Neuron (in vitro differentiated cells): ENCODE data around the gene ALG1L2.
"Not testable (repeated sequence)": the region's sequence is repeated elsewhere in the genome, so short reads cannot be mapped to it uniquely, and the experiment has no call there.

Source experiments
- H2AFZ ChIP-seq: one replicate; pipeline ENCODE4 v1.6.1; 2013; ENCODE audit warnings: low read depth, mild to moderate bottlenecking, inconsistent platforms, low read length, moderate library complexity
- H3K27me3 ChIP-seq: one replicate; pipeline ENCODE4 v1.6.1; 2013; ENCODE audit warnings: low read length; ENCODE audit not compliant: insufficient read depth
- H3K36me3 ChIP-seq: one replicate; pipeline ENCODE4 v1.6.1; 2013; ENCODE audit warnings: low read length; ENCODE audit not compliant: insufficient read depth
- H3K4me1 ChIP-seq: one replicate; pipeline ENCODE4 v1.6.1; 2013; ENCODE audit warnings: low read length; ENCODE audit not compliant: insufficient read depth
- H3K4me3 ChIP-seq: 2 replicates; pipeline ENCODE4 v1.5.1; 2013; ENCODE audit warnings: mild to moderate bottlenecking, low read length, moderate library complexity
- H3K9me3 ChIP-seq: one replicate; pipeline ENCODE4 v1.6.1; 2013; ENCODE audit warnings: low read length

Gene ALG1L2

GRCh38 chr3:130098639-130099385 is 17.2 kb downstream of the ALG1L2 start:
- H3K27me3 ChIP-seq, H3K4me3 ChIP-seq, H3K4me1 ChIP-seq, H3K9me3 ChIP-seq, H2AFZ ChIP-seq, H3K36me3 ChIP-seq: not testable (repeated sequence)

GRCh38 chr3:130102545-130102944 is 20.9 kb downstream of the ALG1L2 start:
- H2AFZ ChIP-seq, H3K36me3 ChIP-seq, H3K4me3 ChIP-seq, H3K9me3 ChIP-seq, H3K4me1 ChIP-seq, H3K27me3 ChIP-seq: not testable (repeated sequence)

DNA sequence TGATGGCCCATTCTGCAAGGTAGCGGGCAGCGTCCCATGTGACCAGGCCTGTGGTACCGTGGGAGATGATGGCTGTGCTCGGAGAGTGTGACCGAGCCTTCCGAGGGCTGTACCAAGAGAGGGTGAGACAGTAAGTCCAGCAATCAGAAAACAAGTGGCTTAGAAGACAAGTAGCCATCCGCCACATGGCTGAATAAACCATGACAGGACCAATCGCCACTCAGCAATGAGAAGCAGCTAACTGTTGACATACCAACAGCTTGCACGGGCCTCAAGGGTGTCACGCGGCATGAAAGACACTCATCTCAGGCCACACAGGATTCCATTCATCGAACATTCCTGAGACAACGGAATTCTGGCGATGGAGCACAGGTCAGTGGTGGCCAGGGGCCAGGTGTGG is 22.6 kb downstream of the ALG1L2 start:
- H3K36me3 ChIP-seq, H3K4me3 ChIP-seq, H2AFZ ChIP-seq, H3K4me1 ChIP-seq, H3K27me3 ChIP-seq, H3K9me3 ChIP-seq: not testable (repeated sequence)

GRCh38 chr3:130107333-130107995 is 25.8 kb downstream of the ALG1L2 start:
- H3K27me3 ChIP-seq, H2AFZ ChIP-seq, H3K36me3 ChIP-seq, H3K9me3 ChIP-seq, H3K4me3 ChIP-seq, H3K4me1 ChIP-seq: not testable (repeated sequence)

DNA sequence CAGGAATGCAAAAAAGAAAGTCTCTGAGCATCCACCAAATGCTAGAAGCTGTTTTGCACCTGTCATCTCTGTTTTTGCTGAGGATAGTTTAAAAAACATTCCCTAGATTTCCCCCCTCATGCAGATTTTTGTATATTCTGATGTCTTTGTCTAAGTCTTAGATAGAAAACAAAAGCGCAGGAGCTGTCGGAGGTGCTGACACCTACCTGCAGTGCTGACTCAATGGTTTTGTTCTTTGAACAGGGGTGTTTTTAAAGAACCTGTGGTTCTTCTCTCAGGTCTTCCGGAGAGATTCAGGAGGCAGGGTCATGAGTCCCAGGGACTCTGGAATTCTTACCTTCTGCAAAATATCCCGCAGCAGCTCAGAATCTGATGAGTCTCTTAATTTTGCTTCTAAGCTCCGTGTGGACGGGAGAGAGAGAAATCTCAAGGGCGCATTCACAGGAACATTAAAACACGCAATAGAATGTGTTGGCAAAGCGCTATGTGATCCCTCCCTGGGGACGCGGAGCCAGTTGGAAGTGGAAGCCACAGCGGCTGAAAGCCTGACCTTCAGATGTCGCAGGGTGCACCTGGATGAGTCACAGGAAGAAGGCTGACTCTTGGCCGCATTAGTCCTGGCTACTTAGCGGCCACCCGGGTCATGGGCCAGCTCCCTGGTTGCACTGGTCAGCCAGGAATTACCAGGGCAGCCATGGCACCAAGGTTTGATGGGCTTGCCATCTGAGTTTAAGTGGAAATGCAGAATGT is 27.4 kb downstream of the ALG1L2 start:
- H3K27me3 ChIP-seq, H3K36me3 ChIP-seq, H3K4me3 ChIP-seq, H2AFZ ChIP-seq, H3K4me1 ChIP-seq, H3K9me3 ChIP-seq: not testable (repeated sequence)

DNA sequence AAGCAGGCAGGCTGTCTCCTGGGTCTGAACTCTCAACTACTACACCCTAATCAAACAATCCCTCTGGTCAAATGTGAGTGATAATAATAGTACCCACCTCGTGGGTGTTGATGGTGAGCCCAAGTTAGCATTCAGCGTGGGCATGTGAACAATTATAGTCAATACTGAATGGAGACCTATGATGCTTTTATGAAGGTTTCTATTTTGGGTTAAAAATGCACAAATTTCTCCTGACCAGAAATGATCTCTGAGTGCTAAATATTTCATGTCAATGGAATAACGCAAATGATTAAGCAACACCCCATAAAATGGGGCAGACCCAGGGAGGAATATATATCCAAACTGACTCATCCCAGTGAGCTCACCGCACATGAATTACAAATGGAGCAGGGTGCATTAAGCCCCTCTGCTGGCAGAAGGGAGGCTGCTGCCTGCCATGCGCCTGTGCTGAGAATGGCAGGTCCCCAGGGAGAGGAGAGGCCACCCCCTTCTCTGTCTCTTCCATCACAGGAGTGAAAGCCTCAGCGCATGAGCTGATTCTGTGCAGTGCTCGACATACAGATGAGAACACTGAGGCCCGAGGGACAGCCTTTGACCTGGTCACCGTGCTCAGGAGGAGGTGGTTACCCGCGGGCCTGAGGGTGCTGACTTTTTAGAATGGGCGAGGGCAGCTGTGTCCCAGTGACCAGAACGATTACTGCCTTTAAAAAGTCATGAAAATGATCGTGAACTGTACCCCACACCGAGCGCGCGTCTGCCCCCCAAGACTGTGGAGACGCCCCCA is 28.9 kb downstream of the ALG1L2 start:
- H3K27me3 ChIP-seq, H3K36me3 ChIP-seq, H3K4me1 ChIP-seq, H3K9me3 ChIP-seq: not testable (repeated sequence)
- peak overlapping the region; percentile 81 for H2AFZ ChIP-seq
- peak overlapping the region; percentile 86 for H3K4me3 ChIP-seq

GRCh38 chr3:130111185-130111864 is 29.7 kb downstream of the ALG1L2 start:
- H3K4me3 ChIP-seq: peak overlapping the region; percentile 86
- H3K4me1 ChIP-seq: peaks cover 4% of the 10 kb centered on the region
- H2AFZ ChIP-seq: peak overlapping the region; percentile 81
- H3K27me3 ChIP-seq: no peaks in the 10 kb centered on the region
- H3K9me3 ChIP-seq: no peaks in the 10 kb centered on the region
- no peaks in the 10 kb centered on the region for H3K36me3 ChIP-seq

- H3K9me3 ChIP-seq, H3K36me3 ChIP-seq, H3K27me3 ChIP-seq, H3K4me1 ChIP-seq: not testable (repeated sequence)
- peak overlapping the region; percentile 100 for H3K4me3 ChIP-seq
- H2AFZ ChIP-seq: peak overlapping the region; percentile 86
Observed at GRCh38 chr3:130111865-130112747, 30.5 kb downstream of the ALG1L2 start.

GRCh38 chr3:130112748-130113073 is 31.1 kb downstream of the ALG1L2 start:
- Histone ChIP-seq H3K4me3 (peak overlapping the region; percentile 100), H2AFZ (peak overlapping the region; percentile 86)
- H3K27me3 ChIP-seq, H3K4me1 ChIP-seq, H3K36me3 ChIP-seq, H3K9me3 ChIP-seq: not testable (repeated sequence)

GRCh38 chr3:130115400-130115799 is 33.8 kb downstream of the ALG1L2 start:
- H3K4me1 ChIP-seq, H3K36me3 ChIP-seq, H2AFZ ChIP-seq, H3K27me3 ChIP-seq, H3K9me3 ChIP-seq, H3K4me3 ChIP-seq: not testable (repeated sequence)

DNA sequence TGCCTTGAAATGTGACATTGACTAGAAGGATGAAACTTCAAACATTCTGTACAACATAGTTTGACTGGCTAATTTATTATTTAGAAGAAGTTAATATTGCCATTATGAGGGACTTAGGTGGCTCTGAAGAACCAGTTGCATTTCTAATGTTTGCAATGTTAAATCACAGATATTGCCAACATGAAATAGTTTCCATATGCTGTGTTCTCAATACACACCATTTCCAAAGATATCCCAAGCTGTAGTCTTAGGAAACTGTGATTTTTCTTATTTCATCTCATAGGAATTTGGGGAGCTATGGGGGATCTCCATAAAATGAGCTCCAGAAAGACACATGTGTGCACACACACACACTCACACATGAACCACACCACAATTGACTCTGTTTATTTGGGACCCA is 36.3 kb downstream of the ALG1L2 start:
- H3K4me3 ChIP-seq: no peak overlapping the region
- no peak overlapping the region for H2AFZ ChIP-seq
- no peaks in the 10 kb centered on the region for H3K27me3 ChIP-seq
- no peaks in the 10 kb centered on the region for H3K36me3 ChIP-seq
- H3K4me1 ChIP-seq: no peaks in the 10 kb centered on the region
- H3K9me3 ChIP-seq: no peaks in the 10 kb centered on the region

- not testable (repeated sequence) for H3K9me3 ChIP-seq, H3K4me1 ChIP-seq, H3K36me3 ChIP-seq, H2AFZ ChIP-seq, H3K4me3 ChIP-seq, H3K27me3 ChIP-seq
Observed at GRCh38 chr3:130119824-130120223, 38.2 kb downstream of the ALG1L2 start.
